Suprapubic skin (tissue), 4 donors: ENCODE results near the gene GDPD5. TPM values are rescaled to one million over a fixed set of nuclear protein-coding genes. Genes with fewer than 3 reads are reported as not detected.

Experiments used
- DNase-seq, 2 donors: peaks; one replicate each; pipeline ENCODE4 v3.0.0-alpha.2; 2019; ENCODE audit warnings: low spot score in 2 of 2
- H3K27ac ChIP-seq: fragments of 200-600 bp; sonication (generic); one replicate; pipeline ENCODE4 v1.5.1; 2019
- H3K27me3 ChIP-seq: fragments of 200-600 bp; sonication (generic); one replicate; pipeline ENCODE4 v1.5.1; 2019
- H3K36me3 ChIP-seq: fragments of 200-600 bp; sonication (generic); one replicate; pipeline ENCODE4 v1.5.1; 2019
- H3K4me1 ChIP-seq: fragments of 200-600 bp; sonication (generic); one replicate; pipeline ENCODE4 v1.5.1; 2019
- H3K4me3 ChIP-seq: fragments of 200-600 bp; sonication (generic); one replicate; pipeline ENCODE4 v1.5.1; 2019; ENCODE audit warnings: mild to moderate bottlenecking
- H3K9me3 ChIP-seq: fragments of 200-600 bp; sonication (generic); one replicate; pipeline ENCODE4 v1.5.1; 2019
- EP300 ChIP-seq: sonication (generic); formaldehyde crosslinking; IDR thresholded peaks from one replicate; pipeline ENCODE4 v1.6.1; 2017; ENCODE audit warnings: antibody characterized with exemption
- POLR2A ChIP-seq, 2 donors: fragments of 450-650 bp; IDR thresholded peaks; one replicate each; pipeline ENCODE4 v1.6.1; 2017; ENCODE audit warnings: antibody characterized with exemption in 2 of 2, mild to moderate bottlenecking in 2 of 2, moderate library complexity in 2 of 2
- POLR2AphosphoS5 ChIP-seq, 3 donors: sonication (generic); formaldehyde crosslinking; IDR thresholded peaks; one replicate each; pipeline ENCODE4 v1.6.1; 2017; ENCODE audit warnings: antibody characterized with exemption in 3 of 3
- WGBS: methylation state at CpG from one replicate; pipeline ENCODE4 v1.1.5; 2018; 5-methylcytosine and 5-hydroxymethylcytosine counted together
- total RNA-seq, 4 donors: library from RNA; depleted of rRNA; stranded (reverse); fragments of >200 nt; gene quantifications; one replicate each; pipeline ENCODE4 v1.1.0, GENCODE V29; 2016
- TF ChIP-seq, protein P1 (sequence below), 2 donors: fragments of 200-600 bp in 1 of 2; fragments of 450-650 bp in 1 of 2; sonication (generic) in 1 of 2; IDR thresholded peaks; one replicate each; pipeline ENCODE4 v1.5.1; 2016 to 2019; ENCODE audit warnings: antibody characterized with exemption in 2 of 2, mild to moderate bottlenecking in 1 of 2, moderate library complexity in 1 of 2

Gene GDPD5
- total RNA-seq, 4 donors from 2014 or later = 2.3 to 13.4 (median 5.4) TPM

DNA sequence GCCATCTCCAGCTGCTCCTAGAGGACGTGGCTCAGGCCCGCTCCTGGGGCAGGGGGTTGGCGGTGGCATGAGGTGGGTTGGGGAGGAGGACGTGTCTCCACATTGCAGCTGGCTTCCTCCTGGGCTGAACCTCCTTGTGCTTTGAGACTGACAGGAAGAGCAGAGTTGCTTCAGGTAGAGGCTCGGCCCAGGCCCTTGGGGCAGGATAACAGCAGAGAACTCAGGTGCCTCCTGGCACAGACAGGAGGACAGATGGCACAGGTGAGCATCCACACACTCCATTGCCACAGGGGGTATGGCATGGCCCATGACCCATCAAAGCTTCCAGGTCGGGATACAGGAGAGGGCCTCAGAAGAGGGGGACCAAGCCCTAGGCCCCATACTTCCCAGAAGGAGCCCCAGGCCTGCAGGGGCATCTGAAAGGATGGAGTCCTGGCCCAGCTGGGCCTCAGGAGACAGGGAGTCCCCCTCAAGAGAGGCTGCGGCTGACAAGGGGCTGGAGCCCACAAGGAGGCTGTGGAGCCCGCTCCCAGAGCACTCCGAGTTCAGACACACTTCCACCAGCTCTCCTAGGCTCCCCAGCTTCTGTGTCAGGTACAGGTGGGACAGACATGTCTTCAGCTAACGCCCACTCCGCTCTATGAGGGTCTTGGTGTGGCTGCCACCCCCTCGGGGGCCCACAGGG is 90.7 kb downstream of the GDPD5 start:
- H3K4me1 ChIP-seq = peaks cover 27% of the 10 kb centered on the region
- H3K36me3 ChIP-seq = no peaks in the 10 kb centered on the region
- H3K4me3 ChIP-seq = no peak overlapping the region
- no peak overlapping the region for H3K27ac ChIP-seq
- TF ChIP-seq POLR2A (IDR thresholded peaks at IDR 0.05) (no peak), EP300 (no peak), POLR2AphosphoS5 (IDR thresholded peaks at IDR 0.05) (no peak)
- TF ChIP-seq, protein P1, sequence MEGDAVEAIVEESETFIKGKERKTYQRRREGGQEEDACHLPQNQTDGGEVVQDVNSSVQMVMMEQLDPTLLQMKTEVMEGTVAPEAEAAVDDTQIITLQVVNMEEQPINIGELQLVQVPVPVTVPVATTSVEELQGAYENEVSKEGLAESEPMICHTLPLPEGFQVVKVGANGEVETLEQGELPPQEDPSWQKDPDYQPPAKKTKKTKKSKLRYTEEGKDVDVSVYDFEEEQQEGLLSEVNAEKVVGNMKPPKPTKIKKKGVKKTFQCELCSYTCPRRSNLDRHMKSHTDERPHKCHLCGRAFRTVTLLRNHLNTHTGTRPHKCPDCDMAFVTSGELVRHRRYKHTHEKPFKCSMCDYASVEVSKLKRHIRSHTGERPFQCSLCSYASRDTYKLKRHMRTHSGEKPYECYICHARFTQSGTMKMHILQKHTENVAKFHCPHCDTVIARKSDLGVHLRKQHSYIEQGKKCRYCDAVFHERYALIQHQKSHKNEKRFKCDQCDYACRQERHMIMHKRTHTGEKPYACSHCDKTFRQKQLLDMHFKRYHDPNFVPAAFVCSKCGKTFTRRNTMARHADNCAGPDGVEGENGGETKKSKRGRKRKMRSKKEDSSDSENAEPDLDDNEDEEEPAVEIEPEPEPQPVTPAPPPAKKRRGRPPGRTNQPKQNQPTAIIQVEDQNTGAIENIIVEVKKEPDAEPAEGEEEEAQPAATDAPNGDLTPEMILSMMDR (IDR thresholded peaks at IDR 0.05) = no peak
- DNase-seq = no peak
- WGBS = 100% methylated on average over 3 of the region's 12 CpGs
- H3K9me3 ChIP-seq = no peaks in the 10 kb centered on the region
- H3K27me3 ChIP-seq = peaks cover 24% of the 10 kb centered on the region

DNA sequence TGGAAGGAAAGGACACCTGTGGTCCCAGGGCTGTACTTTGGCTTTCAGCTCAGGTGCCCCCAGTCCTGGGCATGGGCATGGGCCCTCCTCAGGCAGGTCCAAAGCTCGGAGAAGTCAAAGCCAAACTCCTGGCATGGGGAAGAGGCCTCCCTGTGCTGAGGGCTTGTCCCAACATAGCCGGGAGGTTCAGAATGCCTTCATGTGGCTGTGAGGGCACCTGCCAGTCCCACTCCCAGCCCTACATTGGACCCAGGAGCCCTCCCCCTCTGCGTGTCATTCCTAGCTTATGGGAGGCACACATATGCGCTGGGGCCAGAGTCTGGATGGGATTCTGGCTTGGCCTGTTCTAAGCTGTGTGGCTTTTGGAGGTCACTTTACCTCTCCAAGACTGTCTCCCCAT is 91.7 kb downstream of the GDPD5 start:
- Histone ChIP-seq H3K9me3 (no peaks in the 10 kb centered on the region), H3K4me1 (peaks cover 34% of the 10 kb centered on the region), H3K27me3 (peaks cover 32% of the 10 kb centered on the region), H3K36me3 (no peaks in the 10 kb centered on the region), H3K4me3 (no peak overlapping the region), H3K27ac (no peak overlapping the region)
- TF ChIP-seq POLR2A (IDR thresholded peaks at IDR 0.05) (no peak), POLR2AphosphoS5 (IDR thresholded peaks at IDR 0.05) (no peak), EP300 (no peak)
- TF ChIP-seq, protein P1 (IDR thresholded peaks at IDR 0.05) = no peak
- 67% methylated on average over 4 of the region's 4 CpGs for WGBS
- DNase-seq = no peak

DNA sequence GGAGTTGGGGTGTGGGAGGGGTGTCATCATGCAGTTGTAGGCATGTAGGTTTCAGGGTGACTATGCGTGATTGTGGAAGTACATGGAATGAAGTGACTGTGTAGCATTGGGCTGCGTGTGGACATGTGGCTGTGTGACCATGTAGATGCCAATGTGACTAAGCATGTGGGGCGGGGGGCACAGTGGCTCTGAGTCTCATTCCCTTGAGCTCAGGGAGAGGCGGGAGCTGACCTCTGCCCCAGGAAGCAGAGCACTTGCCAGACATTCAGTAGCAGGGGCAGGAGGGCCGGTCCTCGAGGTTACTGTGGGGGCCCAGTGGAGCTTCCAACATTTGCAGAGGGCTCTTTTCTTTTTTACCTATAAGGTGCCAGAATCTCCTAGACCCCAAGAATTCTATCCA is 92.3 kb downstream of the GDPD5 start:
- Histone ChIP-seq H3K4me3 (no peak overlapping the region), H3K27ac (no peak overlapping the region), H3K36me3 (no peaks in the 10 kb centered on the region), H3K4me1 (peaks cover 39% of the 10 kb centered on the region), H3K9me3 (no peaks in the 10 kb centered on the region), H3K27me3 (peaks cover 35% of the 10 kb centered on the region)
- TF ChIP-seq POLR2AphosphoS5 (IDR thresholded peaks at IDR 0.05) (no peak), POLR2A (IDR thresholded peaks at IDR 0.05) (no peak), EP300 (no peak)
- TF ChIP-seq, protein P1 (IDR thresholded peaks at IDR 0.05) = no peak
- 83% methylated on average over 6 of the region's 6 CpGs for WGBS
- DNase-seq = no peak

DNA sequence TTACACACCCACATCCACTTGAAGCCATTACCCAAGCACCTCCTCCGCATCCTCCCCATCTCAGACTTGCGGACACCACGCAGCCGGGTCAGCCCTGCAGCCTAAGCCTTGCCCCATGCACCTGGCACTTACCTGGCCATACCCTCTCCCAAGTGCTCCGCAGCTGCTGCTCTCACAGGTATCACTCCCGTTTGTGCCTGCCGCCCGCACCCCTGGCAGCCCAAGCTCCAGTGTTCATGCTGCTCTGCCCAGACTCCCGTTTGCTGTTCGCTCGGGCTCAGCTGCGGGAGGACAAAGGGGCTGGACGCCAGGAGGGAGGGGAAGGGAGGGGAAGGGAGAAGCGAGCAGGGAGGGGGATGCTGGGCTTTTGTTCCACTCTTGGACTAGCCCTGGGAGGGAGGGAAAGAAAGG is 92.8 kb downstream of the GDPD5 start, which contains the start of gene KLHL35:
Gene KLHL35, minus strand, starts transcription at position 293 of the 411 bp plus-strand sequence. CDS start 2,574 bp downstream, outside the sequence.
- H3K36me3 ChIP-seq = no peaks in the 10 kb centered on the region
- peaks cover 41% of the 10 kb centered on the region for H3K4me1 ChIP-seq
- 32% methylated on average over 14 of the region's 14 CpGs for WGBS
- H3K27me3 ChIP-seq = peaks cover 36% of the 10 kb centered on the region
- DNase-seq = no peak
- TF ChIP-seq POLR2A (IDR thresholded peaks at IDR 0.05) (no peak), POLR2AphosphoS5 (IDR thresholded peaks at IDR 0.05) (no peak), EP300 (no peak)
- TF ChIP-seq, protein P1 (IDR thresholded peaks at IDR 0.05) = no peak
- H3K27ac ChIP-seq = no peak within 1 kb of the TSS
- H3K4me3 ChIP-seq = no peak within 1 kb of the TSS
- H3K9me3 ChIP-seq = no peaks in the 10 kb centered on the region

DNA sequence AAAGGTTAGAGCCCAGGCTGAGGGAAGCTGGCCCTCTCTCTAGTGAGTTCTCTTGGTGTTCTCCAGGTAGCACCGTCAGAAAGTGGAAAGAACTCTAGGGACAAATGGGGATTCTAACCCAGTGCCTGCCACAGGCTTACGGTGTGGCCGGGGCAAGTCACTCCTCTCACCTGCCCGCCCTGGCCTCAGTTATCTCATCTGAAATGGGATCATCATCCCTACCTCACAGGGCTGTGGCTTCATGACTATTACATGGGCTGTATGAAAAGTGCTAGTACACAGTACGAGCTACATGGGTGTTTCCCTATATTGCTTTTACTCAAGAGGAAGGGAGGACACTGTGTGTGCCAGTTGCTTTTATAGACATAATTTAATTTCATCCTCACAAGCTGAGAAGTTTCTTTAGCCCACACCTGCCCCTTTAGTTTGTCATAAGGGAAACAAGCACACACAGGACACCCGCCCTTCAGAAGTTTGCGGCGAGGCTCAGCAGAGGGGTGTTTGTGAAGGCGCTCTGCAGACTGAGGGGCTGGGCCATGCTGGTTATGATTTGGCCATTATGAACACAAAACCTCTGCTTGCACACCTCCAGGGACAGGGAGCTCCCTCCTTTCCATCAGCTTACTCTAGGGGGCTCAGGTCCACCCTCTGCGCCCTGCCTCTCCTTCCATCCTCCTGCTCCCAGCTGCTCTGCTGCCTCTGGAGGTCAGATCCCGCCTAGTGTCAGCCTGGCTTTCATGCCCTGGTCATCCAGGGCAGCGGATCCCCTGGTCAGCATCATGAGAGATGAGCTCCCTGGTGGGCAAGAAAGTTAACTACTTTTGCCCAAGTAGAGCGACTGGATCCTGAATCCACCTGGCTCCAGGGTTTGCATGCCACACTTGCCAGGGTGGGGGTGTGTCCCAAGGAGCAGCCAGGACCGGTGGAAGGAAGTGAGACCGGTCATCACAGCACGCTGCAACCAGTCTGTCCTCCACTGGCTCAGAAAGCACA is 93.9 kb downstream of the GDPD5 start:
- peaks cover 41% of the 10 kb centered on the region for H3K4me1 ChIP-seq
- H3K36me3 ChIP-seq = no peaks in the 10 kb centered on the region
- H3K9me3 ChIP-seq = no peaks in the 10 kb centered on the region
- H3K4me3 ChIP-seq = no peak overlapping the region
- 49% methylated on average over 8 of the region's 16 CpGs for WGBS
- DNase-seq = no peak
- H3K27ac ChIP-seq = no peak overlapping the region
- H3K27me3 ChIP-seq = peaks cover 36% of the 10 kb centered on the region
- TF ChIP-seq EP300 = no peak
- no peak for TF ChIP-seq POLR2A (IDR thresholded peaks at IDR 0.05)
- no peak for TF ChIP-seq POLR2AphosphoS5 (IDR thresholded peaks at IDR 0.05)
- TF ChIP-seq, protein P1 (IDR thresholded peaks at IDR 0.05) = no peak
